Measurements from ENCODE around the gene BOK. TPM values are rescaled to one million over a fixed set of nuclear protein-coding genes. Genes with fewer than 3 reads are reported as not detected.

The BOK gene, protein sequence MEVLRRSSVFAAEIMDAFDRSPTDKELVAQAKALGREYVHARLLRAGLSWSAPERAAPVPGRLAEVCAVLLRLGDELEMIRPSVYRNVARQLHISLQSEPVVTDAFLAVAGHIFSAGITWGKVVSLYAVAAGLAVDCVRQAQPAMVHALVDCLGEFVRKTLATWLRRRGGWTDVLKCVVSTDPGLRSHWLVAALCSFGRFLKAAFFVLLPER
- total RNA-seq (ENCODE audit: low replicate concordance) = 15.3 and 21.4 TPM in 2 replicates

DNA sequence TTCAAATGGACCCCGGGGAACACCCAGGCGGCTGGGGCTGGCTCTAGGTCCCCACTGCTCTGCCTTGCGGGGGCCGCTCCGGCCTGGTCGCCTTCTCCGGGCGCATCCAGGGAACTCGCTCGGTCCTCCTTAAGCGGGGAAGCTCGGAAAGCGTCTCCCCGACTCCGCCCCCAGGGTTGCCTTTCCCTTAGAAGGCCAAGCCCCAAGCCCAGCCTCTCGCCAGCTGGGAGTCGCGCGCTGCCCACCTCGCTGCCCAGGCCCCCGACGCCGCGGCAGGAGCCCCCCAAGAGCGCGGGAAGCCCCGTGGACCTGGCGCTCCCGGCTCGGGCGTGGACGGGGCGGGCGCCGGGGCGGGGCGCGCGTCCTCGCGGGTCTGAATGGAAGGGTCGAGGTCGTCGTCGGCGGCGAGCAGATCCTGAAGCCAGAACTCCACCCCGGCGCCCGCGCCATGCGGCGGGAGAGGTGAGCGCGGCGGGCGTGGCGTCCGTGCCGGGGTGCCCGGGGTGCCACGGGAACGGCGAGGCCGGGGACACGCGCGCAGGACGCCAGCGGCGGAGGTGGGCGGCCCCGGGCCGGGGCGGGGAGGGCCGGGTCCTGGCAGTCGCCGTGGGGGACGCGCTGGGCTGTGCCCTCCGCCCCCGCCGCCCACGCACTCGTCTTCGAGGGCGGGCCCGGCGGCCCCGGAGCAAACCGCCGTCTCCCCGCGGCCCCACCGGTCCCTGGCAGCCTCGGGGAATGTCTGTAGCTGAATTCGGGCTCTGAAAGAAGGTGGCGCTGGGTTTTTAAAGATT lies at the start of gene BOK:
Gene BOK (plus strand): TSS at position 214 of the 791 bp plus-strand sequence. CDS start 739 bp downstream, outside the sequence.
- TF ChIP-seq CTCF (IDR thresholded peaks at IDR 0.05; ENCODE audit: insufficient read depth, low read length) = no peak
- peak within 1 kb of the TSS; percentile 70 for H3K4me3 ChIP-seq (ENCODE audit: low read depth, low read length)
- peak; percentile 64 for DNase-seq (ENCODE audit: low read depth)

DNA sequence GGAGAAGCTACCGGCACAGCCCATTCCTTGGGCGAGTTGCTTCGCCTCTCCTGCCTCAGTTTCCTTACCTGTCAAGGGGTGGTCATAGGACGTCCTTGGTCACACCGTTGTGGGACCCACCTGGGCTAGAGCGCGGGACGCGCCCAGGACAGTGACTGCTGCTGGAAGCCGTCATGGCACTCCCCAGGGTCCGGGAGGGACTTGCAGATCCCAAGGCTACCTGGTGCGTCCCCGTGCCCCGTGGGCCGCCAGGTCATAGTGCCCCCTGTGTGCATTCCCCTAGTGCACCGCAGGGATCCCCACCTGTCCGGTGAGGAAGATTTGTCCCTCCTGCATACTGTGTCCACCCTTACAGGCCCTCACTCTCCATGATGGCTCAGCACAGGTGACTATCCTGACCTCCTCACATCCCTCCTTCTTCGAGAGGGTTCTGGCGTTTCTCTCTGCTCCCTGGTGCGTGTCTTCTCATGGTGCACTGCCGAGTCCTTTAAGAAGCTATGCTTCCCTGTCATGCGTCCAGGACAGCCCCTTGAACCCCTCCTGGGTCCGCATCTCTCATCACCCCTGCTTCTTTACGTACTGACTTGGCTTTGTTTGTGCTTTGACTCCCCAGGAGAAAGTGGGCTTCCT lies 49.3 kb upstream of the BOK start:
- no peak for DNase-seq (ENCODE audit: low read depth)
- TF ChIP-seq CTCF (IDR thresholded peaks at IDR 0.05; ENCODE audit: insufficient read depth, low read length) = no peak
- peak overlapping the region; percentile 73 for H3K4me3 ChIP-seq (ENCODE audit: low read depth, low read length)

GRCh38 chr2:241511091-241511741 lies 47.3 kb upstream of the BOK start:
- no peak for DNase-seq (ENCODE audit: low read depth)
- TF ChIP-seq CTCF (IDR thresholded peaks at IDR 0.05; ENCODE audit: insufficient read depth, low read length) = no peak
- no peak overlapping the region for H3K4me3 ChIP-seq (ENCODE audit: low read depth, low read length)

DNA sequence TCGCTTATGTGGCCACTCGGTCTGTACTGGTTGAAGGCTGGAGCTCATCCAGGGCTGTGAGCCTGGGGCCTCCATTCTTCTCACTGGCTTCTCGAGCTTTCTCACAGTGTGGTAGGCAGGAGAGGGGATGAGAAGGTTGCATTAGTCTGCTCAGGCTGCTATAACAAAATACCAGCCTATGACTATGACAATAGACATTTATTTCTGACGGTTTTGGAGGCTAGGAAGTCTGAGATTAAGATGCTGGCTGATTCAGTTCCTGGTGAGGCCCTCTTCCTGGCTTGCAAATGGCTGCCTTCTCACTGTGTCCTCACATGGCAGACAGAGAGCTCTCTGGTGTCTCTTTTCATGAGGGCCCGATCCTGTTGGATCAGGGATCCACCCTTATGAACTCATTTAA lies 44.0 kb upstream of the BOK start:
- no peak for DNase-seq (ENCODE audit: low read depth)
- no peak overlapping the region for H3K4me3 ChIP-seq (ENCODE audit: low read depth, low read length)
- no peak for TF ChIP-seq CTCF (IDR thresholded peaks at IDR 0.05; ENCODE audit: insufficient read depth, low read length)

DNA sequence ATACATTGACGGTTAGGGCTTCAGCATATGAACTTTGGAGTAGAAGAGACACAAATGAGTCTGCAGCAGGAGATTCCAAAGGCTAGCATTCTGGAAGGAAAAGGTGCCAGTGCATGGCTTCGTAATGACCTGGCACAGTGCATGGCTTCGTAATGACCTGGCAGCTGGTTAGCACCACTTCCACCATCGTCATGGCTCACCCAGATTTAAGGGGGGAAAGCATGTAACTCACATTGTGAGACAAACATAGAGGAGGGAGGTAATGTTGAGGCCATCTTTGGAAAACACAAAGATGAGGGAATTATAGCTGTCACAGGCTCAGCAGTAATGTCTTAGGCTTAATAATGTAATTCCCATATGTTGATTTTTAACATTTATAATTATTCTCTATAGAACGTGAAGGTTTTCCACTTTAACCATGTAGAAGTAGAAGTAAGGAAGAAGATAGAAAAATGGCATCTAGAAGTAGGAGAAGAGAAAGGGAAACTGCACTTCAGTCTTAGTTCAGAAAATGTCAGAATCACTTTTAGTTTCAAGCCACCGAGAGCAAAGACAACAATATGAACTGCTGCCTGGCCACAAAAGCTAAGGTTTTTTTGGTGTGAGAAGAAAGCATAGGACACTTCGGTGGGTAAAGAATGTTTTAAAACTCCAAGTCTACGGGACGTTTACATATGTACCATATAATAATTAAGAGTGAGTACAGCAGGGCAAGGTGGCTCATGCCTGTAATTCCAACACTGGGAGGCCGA lies 43.4 kb upstream of the BOK start:
- no peak for DNase-seq (ENCODE audit: low read depth)
- H3K4me3 ChIP-seq (ENCODE audit: low read depth, low read length) = no peak overlapping the region
- no peak for TF ChIP-seq CTCF (IDR thresholded peaks at IDR 0.05; ENCODE audit: insufficient read depth, low read length)

GRCh38 chr2:241516520-241516965 lies 42.0 kb upstream of the BOK start:
- no peak for TF ChIP-seq CTCF (IDR thresholded peaks at IDR 0.05; ENCODE audit: insufficient read depth, low read length)
- no peak overlapping the region for H3K4me3 ChIP-seq (ENCODE audit: low read depth, low read length)
- DNase-seq (ENCODE audit: low read depth) = no peak

Measured in fibroblast of the aortic adventitia (primary cell).